ENCODE data around the gene NATD1. TPM values are rescaled to one million over a fixed set of nuclear protein-coding genes. Genes with fewer than 3 reads are reported as not detected.

Gene NATD1
- total RNA-seq, 1 experiment from 2014 or later = 7.3 TPM

DNA sequence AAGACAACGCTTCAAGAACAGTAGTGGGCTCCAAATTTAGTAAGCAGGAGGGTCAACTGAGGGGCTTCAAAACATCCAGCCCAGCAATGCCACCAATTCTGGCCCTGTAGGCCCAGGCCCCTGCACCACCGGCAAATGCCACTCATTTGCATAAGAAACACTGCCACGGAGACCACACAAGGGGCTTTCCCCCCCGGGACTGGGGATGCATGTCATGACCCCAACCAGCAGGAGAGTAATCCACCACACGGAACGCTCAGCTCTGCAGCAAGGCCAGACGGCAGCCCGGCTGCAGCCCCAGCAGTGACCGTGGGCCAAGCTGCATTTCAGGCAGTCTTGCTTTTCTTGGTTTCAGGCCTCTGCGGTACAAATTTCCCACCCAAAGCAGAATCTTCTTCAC is 53.4 kb downstream of the NATD1 start:
- no peaks in the 10 kb centered on the region for H3K27me3 ChIP-seq (ENCODE audit: insufficient read depth, low read length)
- H3K27me3 Mint-ChIP-seq (ENCODE audit: low read depth) = no peaks in the 10 kb centered on the region
- no peak overlapping the region for H3K4ac ChIP-seq (ENCODE audit: low read depth, low read length)
- no peaks in the 10 kb centered on the region for H3K23me2 ChIP-seq (ENCODE audit: insufficient read length, low read depth, low read length, poor library complexity, severe bottlenecking)
- peaks cover 21 to 34% (median 26%) of the 10 kb centered on the region in 3 experiments for H3K36me3 Mint-ChIP-seq (ENCODE audit: insufficient read depth in 1 of 3, low read depth in 3 of 3)
- H3K4me1 Mint-ChIP-seq = peaks cover 36 to 44% of the 10 kb centered on the region in 2 experiments
- no peak overlapping the region for H3T11ph ChIP-seq (ENCODE audit: low read length)
- H3K4me1 ChIP-seq (ENCODE audit: insufficient read depth, low read length) = peaks cover 13% of the 10 kb centered on the region; the same call in 1 of the 2 replicates
- H4K5ac ChIP-seq (ENCODE audit: insufficient read length, low read depth, low read length) = no peak overlapping the region
- TF ChIP-seq, protein P1, sequence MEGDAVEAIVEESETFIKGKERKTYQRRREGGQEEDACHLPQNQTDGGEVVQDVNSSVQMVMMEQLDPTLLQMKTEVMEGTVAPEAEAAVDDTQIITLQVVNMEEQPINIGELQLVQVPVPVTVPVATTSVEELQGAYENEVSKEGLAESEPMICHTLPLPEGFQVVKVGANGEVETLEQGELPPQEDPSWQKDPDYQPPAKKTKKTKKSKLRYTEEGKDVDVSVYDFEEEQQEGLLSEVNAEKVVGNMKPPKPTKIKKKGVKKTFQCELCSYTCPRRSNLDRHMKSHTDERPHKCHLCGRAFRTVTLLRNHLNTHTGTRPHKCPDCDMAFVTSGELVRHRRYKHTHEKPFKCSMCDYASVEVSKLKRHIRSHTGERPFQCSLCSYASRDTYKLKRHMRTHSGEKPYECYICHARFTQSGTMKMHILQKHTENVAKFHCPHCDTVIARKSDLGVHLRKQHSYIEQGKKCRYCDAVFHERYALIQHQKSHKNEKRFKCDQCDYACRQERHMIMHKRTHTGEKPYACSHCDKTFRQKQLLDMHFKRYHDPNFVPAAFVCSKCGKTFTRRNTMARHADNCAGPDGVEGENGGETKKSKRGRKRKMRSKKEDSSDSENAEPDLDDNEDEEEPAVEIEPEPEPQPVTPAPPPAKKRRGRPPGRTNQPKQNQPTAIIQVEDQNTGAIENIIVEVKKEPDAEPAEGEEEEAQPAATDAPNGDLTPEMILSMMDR (conservative IDR thresholded peaks at IDR 0.05) = no peak
- H2BK15ac ChIP-seq (ENCODE audit: low read depth, low read length) = no peak overlapping the region
- no CpG with 5 or more reads among the region's 10 CpGs for WGBS (ENCODE audit: extremely low coverage, insufficient read length, low lambda C conversion rate)
- H3K9me3 Mint-ChIP-seq = no peaks in the 10 kb centered on the region
- H3K9me3 ChIP-seq (ENCODE audit: control insufficient read depth, low read depth, low read length) = no peaks in the 10 kb centered on the region
- no peak overlapping the region for H3K27ac ChIP-seq (ENCODE audit: insufficient read length, low read depth, low read length)
- H4K20me1 ChIP-seq (ENCODE audit: control insufficient read depth, insufficient read depth, insufficient read length) = no peaks in the 10 kb centered on the region
- no peak overlapping the region for H2AFZ ChIP-seq (ENCODE audit: low read length)
- H3K27ac Mint-ChIP-seq = peak overlapping the region; percentile 33 to 76 (median 65); a peak in 4 of 7 replicates
- no peak overlapping the region for H2AK5ac ChIP-seq (ENCODE audit: insufficient read length, low read length)
- H3K23ac ChIP-seq (ENCODE audit: insufficient read length, low read depth, low read length) = no peak overlapping the region
- no peak overlapping the region for H2BK120ac ChIP-seq (ENCODE audit: low read depth, low read length, poor library complexity, severe bottlenecking)
- no peak overlapping the region for H2BK20ac ChIP-seq (ENCODE audit: low read depth, low read length, poor library complexity, severe bottlenecking)
- no peak overlapping the region for H3K14ac ChIP-seq (ENCODE audit: insufficient read depth, low read length)
- peak; percentile 67 for DNase-seq
- H2BK12ac ChIP-seq (ENCODE audit: insufficient read length, low read depth, low read length) = no peak overlapping the region
- no peak overlapping the region for H2BK5ac ChIP-seq (ENCODE audit: insufficient read length, low read length)
- peak overlapping the region; percentile 24 to 66; a peak in 4 of 5 replicates for H3K4me3 Mint-ChIP-seq
- H4K8ac ChIP-seq (replicated peaks; ENCODE audit: insufficient read length, low read depth, low read length) = no peak overlapping the region
- H3K56ac ChIP-seq (ENCODE audit: insufficient read length, low read depth, low read length) = no peak overlapping the region
- no peak overlapping the region for H4K91ac ChIP-seq (ENCODE audit: insufficient read length, low read depth, low read length)
- peaks cover 7% of the 10 kb centered on the region for H3K79me1 ChIP-seq (ENCODE audit: insufficient read depth, low read depth, low read length, poor library complexity, severe bottlenecking)
- peaks cover 23% of the 10 kb centered on the region; the same call in 1 of the 2 replicates for H3K79me2 ChIP-seq (ENCODE audit: insufficient read depth, low read length)
- H3K9ac ChIP-seq (ENCODE audit: extremely low read depth, insufficient read length, low read length) = no peak overlapping the region
- no peak overlapping the region for H3K4me2 ChIP-seq (ENCODE audit: insufficient read depth, insufficient read length, low read length)
- no peak overlapping the region for H3K18ac ChIP-seq (ENCODE audit: insufficient read length, low read depth, low read length)
